NCI-H82 (cell line): Measurements from ENCODE around the gene NUTM2F.
"Not testable (repeated sequence)": the region's sequence is repeated elsewhere in the genome, so short reads cannot be mapped to it uniquely, and the experiment has no call there.

ENCODE experiments used
- DNase-seq: peaks from one replicate; lab custom pipeline; 2025; lab: John Stamatoyannopoulos, UW

Gene NUTM2F

DNA sequence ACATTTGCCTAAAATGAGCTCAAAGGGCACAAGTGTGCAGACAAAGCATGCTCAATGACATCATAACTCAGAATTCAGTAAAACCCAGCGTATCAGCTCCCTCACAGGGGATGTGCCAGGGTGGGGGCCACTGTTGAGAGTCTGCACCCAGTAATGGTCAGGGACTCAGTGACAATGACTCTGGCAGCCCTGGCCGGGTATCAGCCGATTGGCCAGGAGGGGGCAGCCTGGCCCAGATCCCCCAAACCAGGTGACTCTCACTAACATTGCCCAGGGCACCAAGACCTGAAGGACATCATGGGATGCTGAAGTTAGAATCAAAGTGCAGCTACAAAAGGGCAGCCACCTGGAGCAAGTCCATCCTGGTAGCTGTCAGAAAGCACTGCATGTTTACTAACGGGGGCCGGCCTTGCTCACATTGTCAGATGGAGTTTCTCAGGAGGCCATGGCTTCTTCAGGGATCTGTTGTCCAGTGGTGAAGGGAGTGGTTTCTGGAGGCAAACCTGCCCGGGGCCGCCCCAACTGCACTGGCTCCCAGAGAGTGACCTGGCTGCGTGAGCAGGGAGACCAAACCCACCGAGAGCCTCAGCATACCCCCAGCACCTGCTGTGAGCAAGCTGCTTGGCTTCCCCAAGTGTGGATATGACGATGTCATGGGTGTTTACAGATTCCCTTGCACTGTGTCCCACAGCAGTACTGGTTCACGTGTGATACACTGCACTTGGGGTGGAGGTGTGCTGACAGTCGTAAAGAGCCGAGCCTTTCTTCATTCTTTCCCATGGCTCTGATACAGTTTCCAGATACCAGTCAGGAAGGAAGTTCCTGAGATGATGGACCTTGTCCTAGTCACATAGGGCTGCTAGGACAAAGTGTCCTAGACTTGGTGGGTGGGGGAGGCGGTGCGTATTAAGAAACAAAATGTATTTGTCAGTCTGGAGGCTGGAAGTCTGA is 13.1 kb downstream of the NUTM2F start:
- not testable (repeated sequence) for DNase-seq

DNA sequence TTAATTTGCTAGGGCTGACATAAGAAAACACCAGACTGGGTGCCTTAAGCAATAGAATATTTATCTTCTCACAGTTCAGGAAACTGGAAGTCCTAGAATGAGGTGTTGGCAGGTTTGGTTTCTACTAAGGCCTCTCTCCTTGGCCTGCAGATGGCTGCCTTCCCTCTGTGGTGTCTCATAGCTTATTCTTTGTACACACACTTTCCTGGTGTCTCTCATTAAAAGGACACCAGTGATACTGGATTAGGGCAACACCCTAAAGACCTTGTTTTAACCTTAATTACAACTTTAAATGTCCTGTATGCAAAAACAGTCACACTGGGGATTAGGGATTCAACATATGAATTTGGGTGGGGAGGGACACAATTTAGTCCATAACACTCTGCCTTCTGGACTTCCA is 25.1 kb downstream of the NUTM2F start:
- no peak for DNase-seq

DNA sequence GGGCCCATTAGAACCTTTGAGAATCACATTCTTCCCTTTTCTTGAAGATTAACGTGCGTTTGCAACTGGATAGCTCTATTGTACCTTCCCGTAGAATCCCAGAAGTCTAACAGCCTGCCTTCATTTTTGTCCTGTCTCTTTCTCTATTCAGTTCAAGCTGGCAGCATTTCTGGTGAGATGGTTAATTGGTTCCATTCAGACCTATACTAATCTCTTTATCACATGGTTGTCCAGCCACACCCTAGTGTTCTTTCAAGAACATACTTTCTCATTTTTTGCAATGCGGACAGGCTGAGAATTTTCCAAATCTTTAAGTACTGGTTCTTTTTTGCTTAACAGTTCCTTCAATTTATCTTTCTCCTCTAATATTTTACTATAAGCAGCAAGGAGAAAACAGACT is 26.0 kb downstream of the NUTM2F start:
- DNase-seq, result no peak

DNA sequence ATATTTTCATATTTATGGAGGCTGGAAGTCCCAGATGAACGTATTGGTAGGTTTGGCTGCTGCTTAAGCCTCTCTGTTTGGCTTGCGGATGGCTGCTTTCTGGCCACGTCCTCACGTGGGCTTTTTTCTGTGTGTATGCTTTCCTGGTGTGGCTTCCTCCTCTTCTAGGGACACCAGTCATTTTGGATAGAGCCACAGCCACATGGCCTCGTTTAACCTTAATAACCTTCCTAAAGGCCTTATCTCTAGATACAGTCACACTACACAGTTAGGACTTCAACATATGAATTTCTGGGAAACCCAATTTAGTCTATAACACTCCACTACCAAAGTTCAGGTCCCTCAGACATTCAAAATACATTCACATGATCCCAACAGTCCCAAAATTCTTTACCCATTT is 26.9 kb downstream of the NUTM2F start:
- no peak for DNase-seq

DNA sequence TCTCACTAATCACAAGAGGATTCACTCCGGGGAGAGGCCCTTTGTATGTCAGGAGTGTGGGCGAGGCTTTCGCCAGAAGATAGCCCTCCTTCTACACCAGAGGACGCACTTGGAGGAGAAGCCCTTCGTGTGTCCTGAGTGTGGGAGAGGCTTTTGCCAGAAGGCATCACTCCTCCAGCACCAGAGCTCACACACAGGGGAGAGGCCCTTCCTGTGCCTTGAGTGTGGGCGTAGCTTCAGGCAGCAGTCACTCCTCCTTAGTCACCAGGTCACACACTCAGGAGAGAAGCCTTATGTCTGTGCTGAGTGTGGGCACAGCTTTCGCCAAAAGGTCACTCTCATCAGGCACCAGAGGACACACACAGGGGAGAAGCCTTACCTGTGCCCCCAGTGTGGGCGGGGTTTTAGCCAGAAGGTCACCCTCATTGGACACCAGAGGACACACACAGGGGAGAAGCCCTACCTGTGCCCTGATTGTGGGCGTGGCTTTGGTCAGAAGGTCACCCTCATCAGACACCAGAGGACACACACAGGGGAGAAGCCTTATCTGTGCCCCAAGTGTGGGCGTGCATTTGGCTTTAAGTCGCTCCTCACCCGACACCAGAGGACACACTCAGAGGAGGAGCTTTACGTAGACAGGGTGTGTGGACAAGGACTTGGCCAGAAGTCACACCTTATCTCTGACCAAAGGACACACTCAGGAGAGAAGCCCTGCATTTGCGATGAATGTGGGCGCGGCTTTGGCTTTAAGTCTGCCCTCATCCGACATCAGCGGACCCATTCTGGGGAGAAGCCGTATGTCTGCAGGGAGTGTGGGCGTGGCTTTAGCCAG is 27.8 kb downstream of the NUTM2F start:
- no peak for DNase-seq

DNA sequence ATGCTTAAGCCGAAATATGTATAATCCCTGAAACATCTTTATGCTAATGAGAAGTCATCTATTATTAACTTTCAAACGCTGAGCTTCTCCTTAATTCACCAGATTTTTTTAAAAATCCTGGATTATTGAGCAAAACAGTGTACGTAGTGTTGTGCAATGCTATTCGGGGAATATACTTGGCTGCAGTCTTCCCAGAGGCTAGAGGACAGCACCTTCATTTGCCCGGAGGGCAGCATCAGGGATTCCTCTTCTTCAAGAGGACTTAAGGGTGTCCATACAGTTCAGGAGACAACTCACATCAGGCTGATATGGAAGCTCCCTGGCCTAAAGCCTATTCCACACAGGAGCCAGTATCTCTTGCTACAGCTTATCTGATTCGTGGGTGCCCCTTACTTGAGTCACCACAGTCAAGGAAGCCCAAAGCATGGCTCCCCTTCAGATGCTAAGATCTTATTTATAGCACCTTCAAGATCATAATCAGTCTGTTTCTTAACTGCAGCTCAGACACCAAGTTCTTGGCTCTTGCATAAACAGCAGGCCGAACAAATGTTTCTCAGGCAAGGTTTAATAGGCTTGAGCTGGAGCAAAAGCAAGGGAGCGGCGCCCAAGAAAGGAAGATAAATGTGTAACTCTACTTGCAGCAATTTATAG is 29.4 kb downstream of the NUTM2F start:
- no peak for DNase-seq

DNA sequence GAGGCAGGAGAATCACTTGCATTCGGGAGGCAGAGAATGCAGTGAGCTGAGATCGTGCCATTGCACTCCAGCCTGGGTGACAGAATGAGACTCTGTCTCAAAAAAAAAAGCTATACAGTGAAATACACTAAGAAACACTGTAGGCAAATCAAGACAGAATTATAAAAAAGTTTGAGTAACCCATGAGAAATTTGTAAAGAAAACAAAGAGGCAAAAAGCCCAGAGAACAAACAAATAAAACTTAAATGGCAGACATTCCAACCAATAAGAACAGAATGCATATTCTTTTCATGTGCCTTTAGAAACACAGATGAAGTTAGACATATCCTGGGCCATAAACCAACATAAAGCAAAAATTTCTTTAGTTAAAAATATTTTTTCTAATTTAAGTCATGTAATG is 38.8 kb downstream of the NUTM2F start:
- no peak for DNase-seq

DNA sequence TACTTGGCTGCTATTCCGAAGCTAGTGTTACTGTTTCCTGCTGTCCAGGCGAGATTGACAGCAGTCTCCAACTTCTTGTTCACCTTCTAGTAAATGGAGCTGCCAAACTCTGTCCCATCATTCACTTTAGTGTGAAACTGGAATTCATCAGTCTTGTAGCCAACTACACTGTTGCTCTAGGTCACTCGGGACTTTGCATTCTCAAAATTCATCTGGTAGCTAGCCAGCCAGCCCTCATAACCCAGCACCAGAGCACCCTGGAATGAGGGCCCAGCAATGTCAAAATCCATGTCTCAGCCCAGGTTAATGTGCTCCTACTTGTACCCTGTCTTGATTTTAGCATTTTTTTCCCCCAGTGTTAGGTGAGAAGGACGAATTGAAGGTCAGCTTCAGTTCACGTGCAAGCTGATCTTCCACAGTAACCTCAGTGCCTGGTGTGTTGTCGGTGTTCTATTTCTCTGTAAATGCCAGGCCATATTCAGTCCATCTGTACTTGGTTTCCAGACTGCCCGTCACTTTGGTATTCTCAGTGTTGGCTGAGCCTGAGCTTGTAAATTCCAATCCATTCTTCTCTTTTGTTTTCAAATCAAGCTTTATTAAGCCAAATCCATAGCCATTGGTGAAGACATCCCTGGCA is 40.4 kb downstream of the NUTM2F start:
- no peak for DNase-seq

DNA sequence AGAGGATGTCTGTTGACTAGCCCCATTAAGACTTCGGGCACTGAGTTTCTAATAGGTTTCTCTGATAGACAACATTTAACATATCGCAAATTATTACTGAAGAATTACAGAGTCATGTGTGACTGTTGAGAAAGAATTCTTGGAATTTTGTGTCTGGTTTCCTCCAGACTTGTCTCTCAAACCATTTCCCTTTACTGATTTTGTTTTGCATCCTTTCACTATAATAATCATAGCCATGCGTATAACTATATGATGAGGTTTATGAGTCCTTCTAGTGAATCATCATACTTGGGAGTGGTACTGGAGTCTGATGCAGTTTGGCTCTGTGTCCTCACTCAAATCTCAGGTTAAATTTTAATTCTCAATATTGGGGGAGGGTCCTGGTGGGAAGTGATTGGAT is 42.3 kb downstream of the NUTM2F start:
- DNase-seq, result no peak

DNA sequence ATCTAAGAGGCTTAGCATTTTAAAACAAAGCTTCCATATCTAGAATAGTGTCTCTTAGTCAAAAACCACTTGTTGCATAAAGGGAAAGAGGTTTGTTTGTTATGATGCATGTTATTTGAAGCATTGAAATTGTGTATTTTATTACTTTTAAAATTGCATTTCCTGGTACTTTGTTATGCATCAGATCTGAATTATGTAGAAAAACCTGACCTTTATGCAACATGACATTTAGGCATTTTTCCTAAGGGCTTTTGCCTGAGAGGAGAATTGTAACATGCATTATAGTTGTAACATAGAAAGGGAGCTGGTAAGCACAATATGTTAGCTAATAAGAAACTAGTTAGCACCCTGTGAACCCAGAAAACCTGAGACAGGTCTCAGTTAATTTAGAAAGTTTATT is 47.3 kb downstream of the NUTM2F start:
- no peak for DNase-seq

DNA sequence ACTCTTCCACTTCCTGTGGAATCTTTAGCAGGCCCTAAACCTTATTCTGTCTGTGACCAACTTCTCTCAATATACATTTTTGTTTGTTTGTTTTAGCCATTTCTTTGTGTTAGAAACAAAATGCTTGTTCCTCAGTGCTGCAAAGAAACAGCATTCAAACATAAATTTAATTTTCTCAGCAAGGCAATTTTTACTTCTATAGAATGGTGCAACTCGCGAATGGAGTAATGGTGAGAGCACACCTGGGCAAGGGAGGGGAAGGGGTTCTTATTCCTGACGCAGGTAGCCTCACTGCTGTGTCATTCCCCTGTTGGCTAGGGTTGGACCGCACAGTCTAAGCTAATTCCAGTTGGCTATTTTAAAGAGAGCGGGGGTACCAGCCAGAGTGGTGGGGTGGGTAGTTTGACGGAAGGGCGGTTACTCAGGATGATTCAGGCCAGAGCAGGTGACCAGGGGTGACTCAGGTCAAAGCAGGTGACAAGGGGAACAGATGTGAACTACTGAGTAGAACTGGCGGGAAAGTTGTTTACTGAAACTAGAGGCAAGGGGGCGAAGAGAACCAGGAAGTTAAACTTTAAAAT is 47.9 kb downstream of the NUTM2F start:
- no peak for DNase-seq

DNA sequence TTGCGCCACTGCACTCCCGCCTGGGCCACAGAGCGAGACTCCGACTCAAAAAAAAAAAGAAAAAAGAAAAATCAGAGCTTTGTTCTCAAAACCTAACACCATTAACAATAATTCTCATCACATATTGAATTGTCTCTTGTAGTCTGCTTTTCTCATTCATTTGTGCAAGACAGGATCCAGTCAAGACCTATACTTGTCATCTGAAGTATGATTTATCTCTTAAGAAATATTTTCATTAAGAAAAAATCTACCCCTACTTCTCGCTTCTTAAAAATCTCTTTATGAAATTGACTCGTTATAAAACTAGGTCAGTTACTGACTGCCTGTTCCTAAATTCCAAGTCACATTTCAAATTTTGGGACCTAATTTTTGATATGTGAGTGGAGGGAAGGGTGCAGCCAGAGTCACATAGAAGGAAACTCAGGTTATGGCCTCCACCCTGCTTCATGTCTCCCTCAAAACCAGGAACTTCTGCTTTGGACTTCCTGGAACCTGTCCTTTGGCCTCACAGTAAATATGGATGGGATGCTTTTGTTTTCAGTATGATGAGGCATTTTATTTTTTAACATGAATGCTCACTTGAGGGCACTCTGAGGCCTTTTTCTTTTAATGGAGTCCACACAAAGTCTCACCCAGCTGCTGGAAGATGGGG is 50.4 kb downstream of the NUTM2F start:
- DNase-seq, result no peak

DNA sequence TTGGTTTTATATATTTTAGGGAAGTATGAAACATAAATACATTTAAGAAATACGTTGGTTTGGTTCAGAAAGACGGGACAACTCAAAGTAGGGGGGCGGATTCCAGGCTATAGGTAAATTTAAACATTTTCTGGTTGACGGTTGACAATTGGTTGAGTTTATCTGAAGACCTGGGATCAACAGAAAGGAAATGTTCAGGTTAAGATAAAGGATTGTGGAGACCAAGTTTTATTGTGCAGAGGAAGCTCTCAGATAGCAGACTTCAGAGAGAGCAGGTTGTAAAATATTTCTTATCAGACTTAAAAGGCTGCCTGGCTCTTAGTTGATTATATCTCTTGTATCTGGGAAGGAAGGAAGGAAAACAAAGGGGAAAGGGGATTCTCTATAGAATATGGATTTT is 51.4 kb downstream of the NUTM2F start:
- DNase-seq, result not testable (repeated sequence)

DNA sequence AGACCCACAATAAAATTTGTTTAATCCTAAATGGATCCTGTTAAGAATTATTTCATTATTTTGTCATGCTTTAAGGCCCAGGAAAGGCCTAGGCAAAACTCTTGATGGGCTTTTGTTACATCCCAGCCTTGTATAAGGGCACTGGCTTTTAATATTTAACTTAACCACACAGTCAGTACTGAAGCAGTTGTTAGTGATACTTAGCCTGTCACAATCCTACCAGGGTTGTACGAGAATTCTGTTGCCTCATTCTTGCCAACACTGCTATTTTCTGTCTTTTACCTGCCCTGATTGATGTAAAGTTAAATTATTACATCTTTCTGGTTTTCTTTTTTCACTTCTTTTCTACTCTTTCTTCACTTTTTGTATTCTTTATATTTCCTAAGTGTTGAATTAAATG is 58.4 kb downstream of the NUTM2F start:
- DNase-seq, result no peak

DNA sequence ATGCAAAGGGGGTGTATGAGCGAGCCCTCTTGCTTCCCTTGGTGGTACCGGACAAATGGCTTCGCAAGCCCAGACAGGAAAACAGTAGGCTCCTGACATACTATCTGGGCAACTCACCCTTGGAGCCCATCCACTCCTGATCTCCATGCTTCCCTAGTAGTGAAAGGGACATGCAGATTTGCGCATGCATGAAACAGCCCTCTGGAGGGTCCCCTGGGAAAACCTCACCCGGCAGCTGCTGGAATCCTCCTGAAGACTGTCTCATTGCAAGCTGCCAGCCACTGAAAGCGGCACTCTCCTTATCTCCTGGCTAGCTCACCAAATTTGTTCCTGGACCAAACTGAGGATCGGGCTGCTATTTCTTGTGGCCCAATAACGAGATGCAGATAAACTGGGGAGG is 59.2 kb downstream of the NUTM2F start:
- peak; percentile 40 for DNase-seq
